22Rv1 (cell line): ENCODE measurements around the gene SLC34A3.

Experiments
- ZFX ChIP-seq: fragments of 450-650 bp; IDR thresholded peaks from 2 replicates; pipeline ENCODE4 v1.6.1; 2017; ENCODE audit warnings: antibody characterized with exemption, borderline replicate concordance
- TF ChIP-seq, protein P1 (sequence below): fragments of 450-650 bp; IDR thresholded peaks from 2 replicates; pipeline ENCODE4 v1.5.1; 2017; ENCODE audit warnings: mild to moderate bottlenecking

DNA sequence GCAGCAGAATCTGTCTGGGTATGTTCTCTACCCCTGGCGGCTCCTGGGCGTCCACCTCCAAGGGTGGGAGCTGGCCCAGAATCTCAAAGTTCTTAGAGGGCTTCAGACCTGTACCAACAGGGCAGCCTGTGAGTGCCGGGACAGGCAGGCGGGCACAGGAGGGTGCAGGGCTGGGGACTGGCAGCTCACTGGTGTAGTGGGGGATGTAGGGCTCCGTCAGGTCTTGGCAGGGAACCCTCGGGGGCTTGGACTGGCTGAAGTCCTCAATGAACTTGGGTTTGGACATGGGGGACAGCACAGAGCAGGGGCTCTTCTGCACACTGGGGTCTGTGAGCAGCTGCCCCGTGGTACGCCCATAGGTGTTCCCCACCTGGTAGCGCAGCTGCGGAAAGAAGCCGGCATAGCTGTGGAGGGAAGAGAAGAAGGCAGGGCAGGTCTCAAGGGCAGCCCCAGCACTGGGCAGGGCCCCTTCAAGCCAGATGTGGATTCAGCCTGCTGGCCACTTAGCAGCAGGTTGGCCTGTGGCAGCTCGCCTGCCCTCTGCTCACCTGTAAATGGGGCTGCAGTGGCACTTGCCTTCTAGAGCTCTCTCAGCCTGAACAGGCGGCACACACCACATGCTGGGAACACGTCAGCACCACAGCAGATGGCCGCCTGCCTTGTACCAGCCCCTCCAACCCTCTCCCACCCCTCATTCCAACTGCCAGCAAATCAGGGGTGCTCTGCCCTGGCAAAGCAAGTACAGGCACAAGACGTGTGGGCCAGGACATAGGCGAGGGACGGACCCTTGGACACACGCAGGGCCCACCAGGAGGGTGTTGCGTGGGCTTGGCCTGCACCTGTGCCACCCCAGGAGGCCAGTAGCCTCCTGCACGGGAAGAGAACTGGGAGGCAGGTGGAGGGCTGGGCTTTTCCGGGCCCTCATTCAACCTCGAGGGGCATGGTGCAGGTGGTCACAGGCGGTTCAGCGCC is 15.0 kb downstream of the SLC34A3 start:
- TF ChIP-seq, protein P1, sequence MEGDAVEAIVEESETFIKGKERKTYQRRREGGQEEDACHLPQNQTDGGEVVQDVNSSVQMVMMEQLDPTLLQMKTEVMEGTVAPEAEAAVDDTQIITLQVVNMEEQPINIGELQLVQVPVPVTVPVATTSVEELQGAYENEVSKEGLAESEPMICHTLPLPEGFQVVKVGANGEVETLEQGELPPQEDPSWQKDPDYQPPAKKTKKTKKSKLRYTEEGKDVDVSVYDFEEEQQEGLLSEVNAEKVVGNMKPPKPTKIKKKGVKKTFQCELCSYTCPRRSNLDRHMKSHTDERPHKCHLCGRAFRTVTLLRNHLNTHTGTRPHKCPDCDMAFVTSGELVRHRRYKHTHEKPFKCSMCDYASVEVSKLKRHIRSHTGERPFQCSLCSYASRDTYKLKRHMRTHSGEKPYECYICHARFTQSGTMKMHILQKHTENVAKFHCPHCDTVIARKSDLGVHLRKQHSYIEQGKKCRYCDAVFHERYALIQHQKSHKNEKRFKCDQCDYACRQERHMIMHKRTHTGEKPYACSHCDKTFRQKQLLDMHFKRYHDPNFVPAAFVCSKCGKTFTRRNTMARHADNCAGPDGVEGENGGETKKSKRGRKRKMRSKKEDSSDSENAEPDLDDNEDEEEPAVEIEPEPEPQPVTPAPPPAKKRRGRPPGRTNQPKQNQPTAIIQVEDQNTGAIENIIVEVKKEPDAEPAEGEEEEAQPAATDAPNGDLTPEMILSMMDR = no peak
- TF ChIP-seq ZFX = no peak
